IMR-90 (cell line): Measurements from ENCODE around the gene PCDHGA6. TPM values are rescaled to one million over a fixed set of nuclear protein-coding genes. Genes with fewer than 3 reads are reported as not detected.

Experiments used
- ATAC-seq: fragments of 200-7000 bp; cut with Tn5 transposase; 2 replicates; pipeline ENCODE4 v1.9.1; 2020; ENCODE audit warnings: low read depth, mild to moderate bottlenecking, moderate library complexity
- BruUV-seq: library from RNA; stranded (reverse); fragments of 400-500 nt; replicated peaks from 2 replicates; lab custom pipeline; 2021; lab: Mats Ljungman, UMichigan
- CTCF ChIA-PET: fragments of 300-600 bp; formaldehyde crosslinking; extraction: SDS; loops from one replicate; lab custom pipeline; 2021; ENCODE audit warnings: antibody characterized with exemption; lab: Yijun Ruan, JAX
- POLR2A ChIA-PET: fragments of 300-600 bp; sonication (Branson Sonifier 250); formaldehyde crosslinking; loops from one replicate; lab custom pipeline; 2022; ENCODE audit warnings: antibody characterized with exemption; ENCODE audit not compliant: unreplicated experiment; lab: Charles Lee
- DNase-seq: peaks from one replicate; pipeline ENCODE4 v3.0.0; 2013
- H2AFZ ChIP-seq: replicated peaks from 2 replicates; pipeline ENCODE3; 2013; ENCODE audit warnings: low read length, mild to moderate bottlenecking; ENCODE audit not compliant: poor library complexity
- H2AK5ac ChIP-seq: 2 replicates; pipeline ENCODE4 v1.6.1; 2013; ENCODE audit warnings: low read depth, low read length, inconsistent platforms
- H2AK9ac ChIP-seq: replicated peaks from 2 replicates; pipeline ENCODE3; 2013; ENCODE audit warnings: mild to moderate bottlenecking, low read depth, low read length, moderate library complexity; ENCODE audit not compliant: poor library complexity
- H2BK120ac ChIP-seq: 2 replicates; pipeline ENCODE4 v1.6.1; 2013; ENCODE audit warnings: low read depth, low read length, inconsistent platforms
- H2BK15ac ChIP-seq: 3 replicates; pipeline ENCODE4 v1.6.1; 2013; ENCODE audit warnings: low read depth, low read length, inconsistent platforms
- H2BK20ac ChIP-seq: 2 replicates; pipeline ENCODE4 v1.6.1; 2013; ENCODE audit warnings: low read depth, mild to moderate bottlenecking, inconsistent platforms, low read length, moderate library complexity
- H2BK5ac ChIP-seq: 2 replicates; pipeline ENCODE4 v1.6.1; 2013; ENCODE audit warnings: mild to moderate bottlenecking, low read depth, low read length, inconsistent platforms; ENCODE audit not compliant: poor library complexity, severe bottlenecking
- H3K14ac ChIP-seq: replicated peaks from 2 replicates; pipeline ENCODE4 v1.6.1; 2013; ENCODE audit warnings: low read depth, low read length, inconsistent platforms
- H3K18ac ChIP-seq: 2 replicates; pipeline ENCODE4 v1.6.1; 2013; ENCODE audit warnings: low read depth, low read length, control low read depth
- H3K23ac ChIP-seq: 2 replicates; pipeline ENCODE4 v1.6.1; 2013; ENCODE audit warnings: low read depth, low read length, inconsistent platforms
- H3K27ac ChIP-seq: 2 replicates; pipeline ENCODE4 v1.5.1; 2013; ENCODE audit warnings: mild to moderate bottlenecking, control low read depth, low read length; ENCODE audit not compliant: insufficient read depth
- H3K27me3 ChIP-seq: 2 replicates; pipeline ENCODE4 v1.6.1; 2013; ENCODE audit warnings: low read length; ENCODE audit not compliant: control insufficient read depth, insufficient read depth
- H3K36me3 ChIP-seq: 2 replicates; pipeline ENCODE4 v1.6.1; 2013; ENCODE audit warnings: low read length, mixed read lengths; ENCODE audit not compliant: control insufficient read depth, insufficient read depth
- H3K4ac ChIP-seq: 2 replicates; pipeline ENCODE4 v1.6.1; 2013; ENCODE audit warnings: low read depth, low read length, inconsistent platforms
- H3K4me1 ChIP-seq: 2 replicates; pipeline ENCODE4 v1.6.1; 2013; ENCODE audit warnings: low read length, mixed read lengths; ENCODE audit not compliant: control insufficient read depth, insufficient read depth
- H3K4me2 ChIP-seq: 2 replicates; pipeline ENCODE4 v1.6.1; 2013; ENCODE audit warnings: low read depth, mild to moderate bottlenecking, control low read depth, low read length, moderate library complexity
- H3K4me3 ChIP-seq: 2 replicates; pipeline ENCODE4 v1.5.1; 2013; ENCODE audit warnings: low read depth, mild to moderate bottlenecking, control low read depth, low read length, moderate library complexity; ENCODE audit not compliant: insufficient read depth
- H3K56ac ChIP-seq: 2 replicates; pipeline ENCODE4 v1.6.1; 2013; ENCODE audit warnings: low read length, inconsistent platforms; ENCODE audit not compliant: insufficient read depth; ENCODE audit errors: extremely low read depth
- H3K79me1 ChIP-seq, 2 experiments: 2 replicates each; pipeline ENCODE4 v1.6.1; 2013; ENCODE audit warnings: low read length in 2 of 2, inconsistent platforms in 1 of 2, low read depth in 1 of 2
- H3K9ac ChIP-seq: 2 replicates; pipeline ENCODE4 v1.6.1; 2013; ENCODE audit warnings: low read depth, low read length, control low read depth
- H3K9me1 ChIP-seq: 2 replicates; pipeline ENCODE4 v1.6.1; 2013; ENCODE audit warnings: low read length, inconsistent platforms; ENCODE audit not compliant: insufficient read depth
- H3K9me3 ChIP-seq: 2 replicates; pipeline ENCODE4 v1.6.1; 2013; ENCODE audit warnings: low read length; ENCODE audit not compliant: control insufficient read depth, insufficient read depth
- H4K20me1 ChIP-seq: 2 replicates; pipeline ENCODE4 v1.6.1; 2013; ENCODE audit warnings: low read length, inconsistent platforms; ENCODE audit not compliant: insufficient read depth
- H4K5ac ChIP-seq: 2 replicates; pipeline ENCODE4 v1.6.1; 2013; ENCODE audit warnings: mild to moderate bottlenecking, low read depth, low read length, control low read depth
- H4K8ac ChIP-seq, 2 experiments: 2 replicates each; pipeline ENCODE4 v1.6.1; 2013; ENCODE audit warnings: low read depth in 2 of 2, low read length in 2 of 2, control low read depth in 1 of 2, inconsistent platforms in 1 of 2
- H4K91ac ChIP-seq: 2 replicates; pipeline ENCODE4 v1.6.1; 2013; ENCODE audit warnings: low read depth, low read length, inconsistent platforms; ENCODE audit not compliant: insufficient read depth
- BHLHE40 ChIP-seq: fragments of 150-350 bp; IDR thresholded peaks from 2 replicates; pipeline ENCODE4 v1.6.1; 2016; ENCODE audit warnings: mild to moderate bottlenecking, low read depth, low read length
- CTCF ChIP-seq: conservative IDR thresholded peaks from 2 replicates; pipeline ENCODE4 v1.5.1; 2012; ENCODE audit warnings: mild to moderate bottlenecking, low read depth, low read length, improper control_type of control experiment
- NFE2L2 ChIP-seq: fragments of 150-350 bp; IDR thresholded peaks from 2 replicates; pipeline ENCODE4 v1.6.1; 2016; ENCODE audit warnings: low read depth, mild to moderate bottlenecking, low read length
- POLR2A ChIP-seq: IDR thresholded peaks from 2 replicates; pipeline ENCODE4 v1.6.1; 2012; ENCODE audit warnings: mild to moderate bottlenecking, low read depth, low read length
- RAD21 ChIP-seq: IDR thresholded peaks from 2 replicates; pipeline ENCODE4 v1.6.1; 2012; ENCODE audit warnings: low read length, improper control_type of control experiment
- RCOR1 ChIP-seq: IDR thresholded peaks from 2 replicates; pipeline ENCODE4 v1.6.1; 2012; ENCODE audit warnings: mild to moderate bottlenecking, low read length, improper control_type of control experiment; ENCODE audit not compliant: insufficient replicate concordance
- WGBS, 2 experiments: methylation state at CpG; one replicate each; pipeline versions ENCODE4 v1.1.5 to v1.1.7; 2013; ENCODE audit warnings: missing lambda C conversion rate in 2 of 2; ENCODE audit not compliant: insufficient read length in 1 of 2; ENCODE audit errors: extremely low coverage in 2 of 2; 5-methylcytosine and 5-hydroxymethylcytosine counted together
- dilution Hi-C: fragments of 300-500 bp; cut with HindIII; formaldehyde crosslinking; loops from one replicate; pipeline ENCODE4 v1.14.3; 2018; ENCODE audit warnings: low sequenced_read_pairs; ENCODE audit not compliant: unreplicated experiment
- in situ Hi-C: fragments of 300-500 bp; cut with MboI; formaldehyde crosslinking; loops from 3 replicates; pipeline ENCODE4 v1.14.3; 2019; ENCODE audit warnings: low sequenced_read_pairs, inconsistent platforms, mixed read lengths
- intact Hi-C: fragments of 100-400 bp; cut with micrococcal nuclease; formaldehyde crosslinking; loops from 2 replicates; pipeline ENCODE4 v1.10.0; 2022
- polyA plus RNA-seq, 3 experiments: library from polyadenylated mRNA; depleted of rRNA; stranded (reverse); fragments of >200 nt; gene quantifications; 2 replicates each; pipeline ENCODE4 v1.2.3, GENCODE V29; 2012; ENCODE audit warnings: low replicate concordance in 1 of 3
- total RNA-seq: library from RNA; depleted of rRNA; stranded (reverse); fragments of >200 nt; gene quantifications from 2 replicates; pipeline ENCODE4 v1.2.3, GENCODE V29; 2012

The PCDHGA6 gene
- total and polyA plus RNA-seq, 2 of the 4 experiments (the other 2 are of a cell fraction), result 4.1 to 4.7 TPM

GRCh38 chr5:141330299-141331080, 43.2 kb upstream of the PCDHGA6 start, which contains the start of gene PCDHGA1:
TSS of gene PCDHGA1 (plus strand) at chr5:141330514.
- peak within 1 kb of the TSS; percentile 10; the same call in 1 of the 2 replicates for H3K23ac ChIP-seq
- TF ChIP-seq RAD21, result peak; percentile 45
- TF ChIP-seq CTCF, result peak; percentile 68
- TF ChIP-seq NFE2L2, result no peak
- TF ChIP-seq RCOR1, result no peak
- no peak for TF ChIP-seq POLR2A
- peak; percentile 21; the same call in 1 of the 2 replicates for TF ChIP-seq BHLHE40
- BruUV-seq, result no TSS peak
- H3K18ac ChIP-seq, result 0 out of 2 replicates have a peak within 1 kb of the TSS, but pooled peaks have one; percentile 57
- H2BK5ac ChIP-seq, result peak within 1 kb of the TSS; percentile 60
- POLR2A ChIA-PET, result no interaction called here
- CTCF ChIA-PET, result interaction anchor here (0.6 to 1.2 kb wide), 7 partner anchors 8 to 233 kb away, joined by 3 to 6 read pairs (median 3); partner anchors contain the start of genes PCDHGA10 and PCDHGA2
- peak within 1 kb of the TSS; percentile 43; the same call in 1 of the 2 replicates for H3K14ac ChIP-seq
- no peaks in the 10 kb centered on the region for H4K20me1 ChIP-seq
- in situ Hi-C loops, result no loop called here
- no peak within 1 kb of the TSS for H2BK120ac ChIP-seq
- no peak within 1 kb of the TSS for H4K91ac ChIP-seq
- 0 out of 4 replicates have a peak within 1 kb of the TSS, but pooled peaks of 1 of the 2 experiments have one; percentile 31 for H4K8ac ChIP-seq
- H3K4me1 ChIP-seq, result no peaks in the 10 kb centered on the region
- H2AFZ ChIP-seq, result peak within 1 kb of the TSS; percentile 85
- H3K27ac ChIP-seq, result no peak within 1 kb of the TSS
- H2AK9ac ChIP-seq, result no peak within 1 kb of the TSS
- no peak within 1 kb of the TSS for H3K56ac ChIP-seq
- H2AK5ac ChIP-seq, result no peak within 1 kb of the TSS
- no peaks in the 10 kb centered on the region for H3K9me1 ChIP-seq
- no peaks in the 10 kb centered on the region; a peak in 1 of 4 replicates for H3K79me1 ChIP-seq
- dilution Hi-C loops, result no loop called here
- peaks cover 2% of the 10 kb centered on the region for H3K36me3 ChIP-seq
- H2BK15ac ChIP-seq, result no peak within 1 kb of the TSS
- peak within 1 kb of the TSS; percentile 45; the same call in 1 of the 2 replicates for H3K9ac ChIP-seq
- intact Hi-C loops, result no loop called here
- ATAC-seq (peak; percentile 49), DNase-seq (peak; percentile 75)
- H3K4ac ChIP-seq, result no peak within 1 kb of the TSS
- peak within 1 kb of the TSS; percentile 67; the same call in 1 of the 2 replicates for H4K5ac ChIP-seq
- H3K4me3 ChIP-seq, result peak within 1 kb of the TSS; percentile 55
- H3K9me3 ChIP-seq, result peaks cover 31% of the 10 kb centered on the region
- WGBS, 2 experiments, result 7% methylated on average over 5 of the region's 21 CpGs; no CpG with 5 or more reads in 1 of the 2 experiments
- H3K4me2 ChIP-seq, result peak within 1 kb of the TSS; percentile 88
- H3K27me3 ChIP-seq, result no peaks in the 10 kb centered on the region
- H2BK20ac ChIP-seq, result no peak within 1 kb of the TSS
